ENCODE data around the gene OXGR1. TPM values are rescaled to one million over a fixed set of nuclear protein-coding genes. Genes with fewer than 3 reads are reported as not detected.
"Not testable (repeated sequence)": the region's sequence is repeated elsewhere in the genome, so short reads cannot be mapped to it uniquely, and the experiment has no call there.

OXGR1 gene
- total and polyA plus RNA-seq, 2 of the 8 experiments (the other 6 are each of a cell fraction or from before 2014, with no cell fraction given), result 0.34 to 1.8 TPM

DNA sequence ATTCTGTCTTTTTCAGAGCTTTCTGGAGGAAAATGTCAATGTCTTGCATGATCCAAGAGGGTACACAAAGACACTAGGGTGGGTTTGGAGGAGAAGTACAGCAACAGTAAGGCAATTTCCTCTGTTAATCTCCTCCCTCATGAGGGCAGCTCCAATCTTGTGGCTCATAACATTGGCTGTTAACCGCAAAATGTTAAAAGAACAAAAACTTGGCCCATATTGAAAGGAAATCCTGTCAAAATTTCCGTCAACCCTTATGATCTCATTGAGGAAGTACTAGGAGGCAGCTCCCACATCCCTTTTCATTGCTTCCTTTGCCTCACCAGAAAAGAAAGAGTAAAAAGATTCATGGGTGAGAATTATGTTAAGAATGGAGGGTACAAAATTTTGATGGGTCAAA is 11.6 kb downstream of the OXGR1 start (continued):
- TF ChIP-seq SAP30 (IDR thresholded peaks at IDR 0.05; ENCODE audit: insufficient read depth, insufficient replicate concordance, low read length), result no peak

DNA sequence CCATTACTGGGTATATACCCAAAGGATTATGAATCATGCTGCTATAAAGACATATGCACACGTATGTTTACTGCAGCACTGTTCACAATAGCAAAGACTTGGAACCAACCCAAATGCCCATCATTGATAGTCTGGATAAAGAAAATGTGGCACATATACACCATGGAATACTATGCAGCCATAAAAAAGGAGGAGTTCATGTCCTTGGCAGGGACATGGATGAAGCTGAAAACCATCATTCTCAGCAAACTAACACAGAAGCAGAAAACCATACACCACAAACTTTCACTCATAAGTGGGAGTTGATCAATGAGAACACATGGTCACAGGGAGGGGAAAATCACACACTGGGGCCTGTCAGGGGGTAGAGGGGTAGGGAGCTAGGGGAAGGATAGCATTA is 14.4 kb downstream of the OXGR1 start:
- H2AK5ac ChIP-seq (ENCODE audit: low read depth, low read length); H2AFZ ChIP-seq (ENCODE audit: low read length); H3K4ac ChIP-seq (replicated peaks; ENCODE audit: insufficient read length, low read depth, low read length); H3K9ac ChIP-seq (replicated peaks in 1 of 4; ENCODE audit: extremely low read depth in 1 of 4, low read depth in 3 of 4, low read length in 3 of 4); H4K91ac ChIP-seq (replicated peaks; ENCODE audit: insufficient read length, low read length); H4K8ac ChIP-seq (ENCODE audit: extremely low read depth, insufficient read depth, low read length); H3K4me2 ChIP-seq (ENCODE audit: insufficient read depth in 1 of 2, low read depth in 2 of 2, low read length in 2 of 2); H3K79me1 ChIP-seq (ENCODE audit: low read depth, low read length); H3K27me3 ChIP-seq (replicated peaks in 1 of 4; ENCODE audit: control insufficient read depth in 3 of 4, extremely low read depth in 1 of 4, insufficient read depth in 3 of 4, low read length in 3 of 4); H3K4me1 ChIP-seq (replicated peaks in 1 of 4; ENCODE audit: control insufficient read depth in 3 of 4, insufficient read depth in 4 of 4, low read length in 3 of 4); H3K18ac ChIP-seq (ENCODE audit: extremely low read depth, low read length); H2BK5ac ChIP-seq (ENCODE audit: low read depth, low read length); H3K23ac ChIP-seq (ENCODE audit: insufficient read length); H3K4me3 ChIP-seq (ENCODE audit: extremely low read depth in 1 of 4, insufficient read depth in 2 of 4, low read depth in 3 of 4, low read length in 4 of 4); DNase-seq (ENCODE audit: low read depth in 1 of 2, low spot score in 2 of 2); H3K36me3 ChIP-seq (ENCODE audit: control insufficient read depth in 2 of 4, insufficient read depth in 4 of 4, low read length in 3 of 4); H2BK15ac ChIP-seq (ENCODE audit: low read length); H4K20me1 ChIP-seq (replicated peaks in 1 of 2; ENCODE audit: control insufficient read depth in 1 of 2, insufficient read depth in 2 of 2, low read length in 2 of 2); POLR2A ChIA-PET (ENCODE audit: partially characterized antibody); H4K5ac ChIP-seq (ENCODE audit: insufficient read length, low read depth, low read length); FAIRE-seq; H3K27ac ChIP-seq (ENCODE audit: low read depth, low read length); H2BK20ac ChIP-seq (ENCODE audit: low read length); H3K9me3 ChIP-seq (ENCODE audit: insufficient read depth in 2 of 2, low read depth in 1 of 2, low read length in 1 of 2); H3K23me2 ChIP-seq (ENCODE audit: low read depth, low read length); H2BK12ac ChIP-seq (ENCODE audit: low read depth, low read length); H2BK120ac ChIP-seq (replicated peaks; ENCODE audit: low read depth, low read length); H3K14ac ChIP-seq (ENCODE audit: insufficient read length); H3K79me2 ChIP-seq (ENCODE audit: control insufficient read depth in 1 of 2, insufficient read depth in 2 of 2, low read length in 2 of 2); H3K56ac ChIP-seq (replicated peaks; ENCODE audit: insufficient read length, low read depth, low read length): not testable (repeated sequence)
- CTCF ChIA-PET (ENCODE audit: partially characterized antibody), result interaction anchor here (0.8 to 1.5 kb wide), 2 partner anchors 21 to 38 kb away, joined by 3 read pairs; no protein-coding TSS in a partner anchor
- WGBS, 2 experiments (ENCODE audit: extremely low coverage in 1 of 2, insufficient coverage in 1 of 2, insufficient read length in 1 of 2, insufficient replicate concordance in 2 of 2, low coverage in 1 of 2, low lambda C conversion rate in 2 of 2, missing lambda C conversion rate in 1 of 2), result 89% methylated on average over 1 of the region's 1 CpG; no CpG with 5 or more reads in 1 of the 2 experiments
